NCI-H2196 treated with DMSO at 0.1 percent for 48 hours (cell line): ENCODE measurements around the gene PRMT1.

Experiments used
- DNase-seq: peaks from one replicate; lab custom pipeline; 2025; ENCODE audit not compliant: unreplicated experiment; lab: John Stamatoyannopoulos, UW

PRMT1 gene

DNA sequence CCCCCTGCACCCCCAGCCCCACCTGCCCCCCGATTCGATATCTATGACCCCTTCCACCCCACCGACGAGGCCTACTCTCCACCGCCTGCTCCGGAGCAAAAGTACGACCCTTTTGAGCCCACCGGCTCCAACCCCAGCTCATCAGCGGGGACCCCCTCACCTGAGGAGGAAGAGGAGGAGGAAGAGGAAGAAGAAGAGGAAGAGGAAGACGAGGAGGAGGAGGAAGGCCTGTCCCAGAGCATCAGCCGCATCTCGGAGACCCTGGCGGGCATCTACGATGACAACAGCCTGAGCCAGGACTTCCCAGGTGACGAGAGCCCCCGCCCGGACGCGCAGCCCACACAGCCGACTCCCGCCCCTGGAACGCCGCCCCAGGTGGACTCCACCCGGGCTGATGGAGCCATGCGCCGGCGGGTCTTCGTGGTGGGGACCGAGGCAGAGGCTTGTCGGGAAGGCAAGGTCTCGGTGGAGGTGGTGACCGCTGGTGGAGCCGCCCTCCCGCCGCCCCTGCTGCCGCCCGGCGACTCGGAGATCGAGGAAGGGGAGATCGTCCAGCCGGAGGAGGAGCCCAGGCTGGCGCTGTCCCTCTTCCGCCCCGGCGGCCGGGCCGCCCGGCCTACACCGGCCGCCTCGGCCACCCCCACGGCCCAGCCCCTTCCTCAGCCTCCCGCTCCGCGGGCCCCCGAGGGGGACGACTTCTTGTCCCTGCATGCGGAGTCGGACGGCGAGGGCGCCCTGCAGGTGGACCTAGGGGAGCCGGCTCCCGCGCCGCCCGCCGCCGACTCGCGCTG lies 25.8 kb upstream of the PRMT1 start:
- no peak for DNase-seq

- no peak for DNase-seq
These were observed 25.1 kb upstream of the PRMT1 start for GRCh38 chr19:49651820-49652550.

DNA sequence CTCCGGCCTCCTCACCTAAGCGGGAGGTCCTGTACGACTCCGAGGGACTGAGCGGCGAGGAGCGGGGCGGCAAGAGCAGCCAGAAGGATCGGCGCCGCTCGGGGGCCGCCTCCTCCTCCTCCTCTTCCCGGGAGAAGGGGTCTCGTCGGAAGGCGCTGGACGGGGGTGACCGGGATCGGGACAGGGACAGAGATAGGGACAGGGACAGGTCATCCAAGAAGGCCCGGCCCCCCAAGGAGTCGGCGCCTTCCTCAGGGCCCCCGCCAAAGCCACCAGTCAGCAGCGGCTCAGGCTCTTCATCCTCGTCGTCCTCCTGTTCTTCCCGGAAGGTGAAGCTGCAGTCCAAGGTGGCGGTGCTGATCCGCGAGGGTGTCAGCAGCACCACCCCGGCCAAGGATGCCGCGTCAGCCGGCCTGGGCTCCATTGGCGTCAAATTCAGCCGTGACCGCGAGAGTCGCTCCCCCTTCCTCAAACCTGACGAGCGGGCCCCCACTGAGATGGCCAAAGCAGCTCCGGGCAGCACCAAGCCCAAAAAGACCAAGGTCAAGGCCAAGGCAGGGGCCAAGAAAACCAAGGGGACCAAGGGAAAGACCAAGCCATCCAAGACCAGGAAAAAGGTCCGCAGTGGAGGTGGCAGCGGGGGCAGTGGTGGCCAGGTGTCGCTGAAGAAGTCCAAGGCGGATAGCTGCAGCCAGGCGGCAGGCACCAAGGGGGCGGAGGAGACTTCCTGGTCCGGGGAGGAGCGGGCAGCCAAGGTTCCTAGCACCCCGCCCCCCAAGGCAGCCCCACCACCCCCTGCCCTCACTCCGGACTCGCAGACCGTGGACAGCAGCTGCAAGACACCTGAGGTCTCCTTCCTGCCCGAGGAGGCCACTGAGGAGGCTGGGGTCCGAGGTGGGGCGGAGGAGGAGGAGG lies 24.3 kb upstream of the PRMT1 start:
- no peak for DNase-seq

DNA sequence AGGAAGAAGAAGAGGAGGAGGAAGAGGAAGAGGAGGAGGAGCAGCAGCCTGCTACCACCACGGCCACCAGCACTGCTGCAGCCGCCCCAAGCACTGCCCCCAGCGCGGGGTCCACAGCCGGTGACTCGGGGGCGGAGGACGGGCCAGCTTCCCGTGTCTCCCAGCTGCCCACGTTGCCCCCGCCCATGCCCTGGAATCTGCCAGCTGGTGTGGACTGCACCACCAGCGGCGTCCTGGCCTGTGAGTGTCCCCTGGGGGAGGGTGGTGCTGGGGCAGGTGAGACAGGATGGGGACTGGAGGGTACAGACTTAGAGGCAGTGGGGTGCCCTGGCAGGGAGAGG lies 23.6 kb upstream of the PRMT1 start:
- DNase-seq, result no peak

DNA sequence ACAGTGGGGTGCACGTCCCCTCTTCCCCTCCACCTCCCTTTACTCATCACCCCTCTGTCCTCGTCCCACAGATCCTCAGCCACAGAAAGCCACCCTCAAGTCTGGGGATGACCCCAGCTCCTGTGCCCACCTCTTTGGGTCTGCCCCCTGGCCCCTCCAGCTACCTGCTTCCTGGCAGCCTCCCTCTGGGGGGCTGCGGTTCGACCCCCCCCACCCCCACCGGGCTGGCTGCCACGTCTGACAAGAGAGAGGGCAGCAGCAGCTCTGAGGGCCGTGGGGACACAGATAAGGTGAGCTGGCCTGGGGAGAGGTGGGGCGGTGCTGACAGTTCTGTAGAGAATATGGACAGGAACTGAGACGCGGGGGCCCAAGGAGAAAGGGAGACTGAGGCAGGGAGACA lies 22.5 kb upstream of the PRMT1 start:
- DNase-seq, result no peak

DNA sequence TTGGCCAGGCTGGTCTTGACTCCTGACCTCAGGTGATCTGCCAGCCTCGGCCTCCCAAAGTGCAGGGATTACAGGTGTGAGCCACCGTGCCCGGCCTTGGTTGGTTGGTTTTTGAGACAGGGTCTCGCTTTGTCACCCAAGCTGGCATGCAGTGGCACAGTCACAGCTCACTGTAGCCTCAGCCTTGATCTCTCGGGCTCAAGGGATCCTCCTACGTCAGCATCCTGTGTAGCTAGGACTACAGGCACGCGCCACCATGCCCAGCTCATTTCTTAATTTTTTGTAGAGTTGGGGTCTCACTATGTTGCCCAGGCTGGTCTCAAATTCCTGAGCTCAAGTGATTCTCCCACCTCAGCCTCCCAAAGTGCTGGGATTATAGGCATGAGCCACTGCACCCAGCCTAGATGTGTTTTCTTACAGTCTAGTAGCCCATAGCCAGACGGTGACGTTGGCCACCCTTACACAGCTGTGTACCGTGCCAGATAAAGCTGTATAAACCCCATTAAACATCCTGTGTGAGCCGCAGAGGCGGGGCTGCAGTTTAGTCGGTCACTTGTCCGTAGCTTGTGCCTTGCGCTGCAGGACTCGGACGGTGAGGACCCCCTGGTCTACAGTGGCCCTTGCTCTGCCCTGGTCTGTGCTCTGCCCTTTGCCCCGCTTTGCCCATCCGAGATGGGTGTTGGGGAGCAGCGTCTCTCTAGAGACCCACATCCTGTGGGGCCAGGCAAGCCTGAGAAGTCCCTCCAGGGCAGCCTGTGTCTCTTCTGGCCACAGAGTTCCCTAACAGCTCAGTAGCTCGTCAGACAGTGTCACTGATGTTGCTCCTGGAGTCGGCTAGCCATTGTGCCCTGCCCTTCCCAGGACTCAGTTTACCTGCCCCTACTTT lies 21.3 kb upstream of the PRMT1 start:
- DNase-seq, result no peak

GRCh38 chr19:49656456-49657109 lies 20.5 kb upstream of the PRMT1 start:
- no peak for DNase-seq

DNA sequence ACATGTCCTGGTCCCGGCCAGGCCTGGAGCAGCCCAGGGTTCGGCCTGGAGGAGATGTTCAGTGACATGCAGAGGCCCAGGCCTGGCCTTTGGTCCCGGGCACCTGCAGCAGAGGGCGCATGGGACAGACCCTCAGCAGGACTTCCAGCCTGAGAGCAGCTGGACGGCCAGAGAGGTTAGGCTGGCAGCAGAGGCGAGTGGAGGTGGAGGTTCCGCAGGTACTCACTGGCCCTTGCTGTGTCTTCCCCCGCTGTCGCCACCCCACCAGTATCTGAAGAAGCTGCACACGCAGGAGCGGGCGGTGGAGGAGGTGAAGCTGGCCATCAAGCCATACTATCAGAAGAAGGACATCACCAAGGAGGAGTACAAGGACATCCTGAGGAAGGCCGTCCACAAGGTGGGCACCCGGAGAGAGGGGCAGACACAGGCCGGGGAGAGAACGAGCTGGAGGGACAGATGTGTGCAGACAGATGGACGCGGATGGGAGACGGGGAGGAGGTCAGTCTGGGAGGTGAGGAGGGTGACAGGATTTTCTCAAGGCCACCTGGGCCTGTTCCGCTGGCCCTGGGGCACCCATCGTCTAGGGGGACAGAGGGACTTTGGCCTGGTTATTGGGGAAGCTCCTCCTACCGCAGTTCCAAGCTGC lies 19.5 kb upstream of the PRMT1 start:
- no peak for DNase-seq

- DNase-seq, result no peak
These were observed 18.9 kb upstream of the PRMT1 start for GRCh38 chr19:49658139-49658517.

DNA sequence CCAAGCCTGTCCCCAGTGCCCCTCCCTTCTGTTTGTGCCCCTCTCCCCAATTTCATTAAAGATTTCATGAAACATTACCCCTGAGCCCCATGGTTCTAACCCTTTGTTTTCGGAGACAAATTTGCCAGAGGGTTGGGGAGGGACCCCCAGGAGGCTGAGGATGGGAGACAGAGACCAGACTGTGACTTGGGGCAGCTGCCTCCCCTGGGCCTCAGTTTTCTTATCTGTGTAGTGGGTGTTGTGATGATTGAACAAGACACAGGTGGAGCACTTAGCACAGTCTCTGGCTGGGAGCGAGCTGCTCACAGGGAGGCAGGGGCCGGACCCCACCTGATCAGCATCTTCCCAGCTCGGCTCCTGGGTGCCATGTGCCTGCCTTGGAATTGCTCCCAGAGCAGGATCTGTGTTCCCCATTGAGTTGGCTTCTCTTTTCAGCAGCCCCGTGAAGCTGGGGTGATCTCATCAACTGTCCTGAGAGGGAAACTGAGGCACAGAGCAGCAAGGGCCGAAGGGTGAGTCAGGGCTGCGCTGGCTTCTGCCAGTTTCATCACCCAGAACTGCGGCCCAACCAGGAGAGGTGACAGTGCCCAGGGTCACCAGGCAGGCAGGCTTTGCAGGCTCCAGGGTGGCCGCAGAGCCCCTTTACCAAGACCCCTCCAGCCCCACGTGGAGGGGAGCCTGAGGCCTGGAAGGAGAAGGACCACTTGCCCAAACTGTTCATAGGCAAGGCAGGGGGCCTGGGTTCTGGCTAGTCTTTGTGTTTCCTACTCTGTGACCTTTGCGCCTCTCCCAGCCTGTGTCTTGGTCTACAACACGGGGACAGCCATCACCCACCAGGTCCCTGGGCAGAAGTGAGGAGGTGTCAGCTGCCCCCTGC lies 18.3 kb upstream of the PRMT1 start:
- no peak for DNase-seq

DNA sequence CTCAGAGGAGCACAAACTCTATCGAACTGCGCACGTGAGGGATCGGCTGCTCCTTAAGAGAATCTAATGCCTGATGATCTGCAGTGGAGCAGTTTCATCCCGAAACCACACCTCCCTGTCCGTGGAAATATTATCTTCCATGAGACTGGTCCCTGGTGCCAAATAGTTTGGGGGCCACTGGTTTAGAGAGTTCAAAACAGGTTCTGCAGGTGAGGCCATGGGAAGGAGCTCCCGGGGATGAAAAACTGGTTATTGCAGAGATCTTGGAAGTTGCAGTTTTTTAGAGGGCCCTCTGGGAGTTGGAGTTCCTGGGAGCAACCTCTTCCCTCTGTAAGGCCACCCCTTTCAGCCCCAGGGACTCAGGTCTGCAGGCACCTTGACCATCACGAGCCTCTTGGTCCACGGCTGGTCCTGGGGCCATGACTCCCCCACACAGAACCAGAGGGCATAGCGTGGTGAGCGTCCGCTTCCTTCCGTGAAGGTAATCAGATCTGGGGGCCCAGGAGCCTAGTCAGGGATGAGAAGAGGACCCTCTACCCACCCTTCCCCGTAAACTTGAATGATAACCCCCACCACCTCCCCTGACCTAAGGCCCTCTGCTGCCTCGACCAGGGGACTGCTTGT lies 16.6 kb upstream of the PRMT1 start:
- DNase-seq, result no peak

GRCh38 chr19:49662011-49662410 lies 15.1 kb upstream of the PRMT1 start:
- DNase-seq, result no peak

GRCh38 chr19:49663224-49663623 lies 13.8 kb upstream of the PRMT1 start:
- no peak for DNase-seq

DNA sequence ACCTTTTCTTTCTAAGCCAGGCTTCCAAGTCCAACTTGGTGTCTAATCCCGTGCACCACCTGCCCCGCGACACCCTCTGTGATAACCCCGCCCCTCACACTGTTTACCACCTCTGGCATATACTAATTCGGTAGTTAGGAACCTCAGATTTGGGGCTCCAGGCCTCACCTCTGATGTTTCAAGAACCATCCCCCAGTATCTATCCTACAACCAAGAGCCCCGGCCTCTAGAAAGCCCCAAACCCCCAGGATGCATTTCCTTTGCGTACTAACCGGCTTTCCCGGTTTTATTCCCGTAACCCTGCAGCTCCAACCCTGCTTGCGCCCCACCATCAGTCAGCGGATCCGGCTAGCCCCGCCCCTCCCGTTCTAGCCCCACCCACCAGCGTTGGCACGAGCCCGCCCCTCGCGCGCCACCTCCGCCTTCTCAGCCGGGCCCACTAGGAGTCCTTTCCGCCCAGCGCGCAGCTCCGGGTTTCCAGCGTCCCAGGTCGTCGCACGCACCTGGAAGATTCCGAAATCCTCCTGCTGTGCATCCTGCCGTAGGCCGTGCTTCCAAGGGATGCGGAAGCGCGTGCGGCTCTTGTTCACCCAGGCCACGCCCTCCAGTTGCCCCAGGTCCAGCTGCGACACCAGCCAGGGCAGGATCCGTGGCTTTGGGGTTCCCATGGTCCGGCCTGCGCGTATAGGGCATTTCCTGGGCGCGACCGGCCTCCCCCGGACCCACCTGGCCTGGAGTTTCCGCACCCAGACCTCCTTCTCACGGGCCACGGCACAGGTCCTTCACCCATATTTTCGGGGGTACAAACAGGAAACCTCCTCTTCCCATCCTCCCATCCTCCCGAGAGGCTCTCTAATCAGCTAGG lies 12.7 kb upstream of the PRMT1 start:
- DNase-seq, result peak; percentile 86

- DNase-seq, result no peak
These were observed 12.1 kb upstream of the PRMT1 start for GRCh38 chr19:49665036-49665350.

DNA sequence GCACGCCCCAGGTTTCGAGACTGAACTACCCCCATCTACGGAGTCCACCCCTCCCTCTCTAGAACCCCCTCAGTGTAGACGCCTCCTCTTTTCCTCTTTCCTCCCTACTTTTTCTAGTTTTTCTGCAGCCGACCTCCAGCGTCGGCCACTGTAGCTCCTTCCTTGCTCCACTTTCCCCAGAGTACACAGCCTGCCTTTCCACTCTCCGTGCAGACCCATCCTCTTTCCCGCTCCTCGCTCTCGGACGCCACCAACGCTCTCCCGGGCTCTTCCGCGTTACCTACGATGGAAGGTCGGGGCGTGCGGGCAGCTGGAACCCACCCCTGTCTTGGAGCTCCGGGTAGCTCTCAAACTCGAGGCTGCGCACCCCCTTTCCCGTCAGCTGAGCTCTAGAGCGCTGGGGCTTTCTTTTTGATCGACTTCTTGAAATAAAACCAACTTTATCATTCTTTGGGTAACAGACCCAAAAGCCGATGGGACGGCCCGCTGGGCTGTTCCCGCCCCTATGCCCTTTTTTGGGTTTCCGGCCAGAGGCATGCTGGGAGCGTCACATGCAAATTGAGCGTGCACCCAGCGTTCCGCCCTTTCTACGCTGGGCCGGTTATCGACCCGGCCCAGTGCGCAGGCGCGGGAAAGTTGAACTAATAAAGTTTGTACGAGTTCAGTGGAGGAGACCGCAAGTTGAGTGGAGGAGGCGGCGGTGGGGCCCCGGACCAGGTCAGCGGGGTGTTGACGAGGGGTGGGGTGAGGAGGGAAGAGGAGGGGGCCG lies 11.5 kb upstream of the PRMT1 start, which contains the start of the genes BCL2L12 and IRF3:
BCL2L12 (plus strand) TSS at position 583 of the 769 bp plus-strand sequence. CDS start 760 bp downstream, outside the sequence.
IRF3 (minus strand) TSS at position 507 of the 769 bp plus-strand sequence. CDS start 1,019 bp downstream, outside the sequence.
- DNase-seq, result peak; percentile 76

DNA sequence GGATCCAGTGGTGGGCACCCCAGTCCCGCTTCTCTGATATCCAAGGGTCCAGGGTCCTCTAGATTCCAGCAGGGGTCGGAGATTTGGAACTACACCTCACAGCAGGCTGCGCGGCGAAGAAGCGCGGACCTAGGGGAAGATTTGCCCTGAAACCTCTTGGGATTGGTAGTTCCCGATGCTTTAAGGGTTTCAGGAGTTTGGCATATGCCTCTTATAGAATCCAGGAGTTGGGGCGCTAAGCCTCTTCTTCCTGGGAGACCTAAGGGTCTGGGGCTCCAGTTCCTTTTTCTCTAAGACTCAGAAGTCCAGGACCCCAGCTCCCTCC lies 11.0 kb upstream of the PRMT1 start:
- no peak for DNase-seq
